Loucy (cell line): ENCODE data around the gene PCSK2.

Experiments used
- EZH2phosphoT487 ChIP-seq: fragments of 200-600 bp; IDR thresholded peaks from 2 replicates; pipeline ENCODE4 v1.6.1; 2018; ENCODE audit warnings: antibody characterized with exemption, mild to moderate bottlenecking, moderate library complexity, borderline replicate concordance
- TF ChIP-seq, protein P1 (sequence below): fragments of 200-600 bp; sonication (generic); conservative IDR thresholded peaks from 2 replicates; pipeline ENCODE4 v1.5.1; 2014; ENCODE audit warnings: mild to moderate bottlenecking, antibody characterized with exemption, low read length

DNA sequence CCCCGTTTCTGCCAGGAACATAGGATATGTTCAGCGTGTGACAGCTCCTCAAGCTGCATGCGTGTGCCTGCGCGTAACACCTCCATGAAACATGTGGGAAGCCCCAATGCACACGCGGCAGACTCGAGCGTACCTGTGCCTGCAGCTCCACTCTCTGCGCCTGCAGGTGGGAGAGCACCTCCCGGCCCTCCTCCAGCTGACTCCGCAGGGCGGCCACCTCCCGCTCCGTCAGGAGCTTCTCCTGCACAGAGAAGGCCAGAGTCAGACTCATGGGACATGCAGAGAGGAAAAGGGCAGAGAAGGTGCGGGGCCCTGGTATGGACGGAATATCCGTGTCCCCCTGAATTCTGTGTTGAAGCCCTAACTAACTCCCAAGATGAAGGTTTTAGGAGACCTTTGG is 281.9 kb downstream of the PCSK2 start:
- TF ChIP-seq, protein P1, sequence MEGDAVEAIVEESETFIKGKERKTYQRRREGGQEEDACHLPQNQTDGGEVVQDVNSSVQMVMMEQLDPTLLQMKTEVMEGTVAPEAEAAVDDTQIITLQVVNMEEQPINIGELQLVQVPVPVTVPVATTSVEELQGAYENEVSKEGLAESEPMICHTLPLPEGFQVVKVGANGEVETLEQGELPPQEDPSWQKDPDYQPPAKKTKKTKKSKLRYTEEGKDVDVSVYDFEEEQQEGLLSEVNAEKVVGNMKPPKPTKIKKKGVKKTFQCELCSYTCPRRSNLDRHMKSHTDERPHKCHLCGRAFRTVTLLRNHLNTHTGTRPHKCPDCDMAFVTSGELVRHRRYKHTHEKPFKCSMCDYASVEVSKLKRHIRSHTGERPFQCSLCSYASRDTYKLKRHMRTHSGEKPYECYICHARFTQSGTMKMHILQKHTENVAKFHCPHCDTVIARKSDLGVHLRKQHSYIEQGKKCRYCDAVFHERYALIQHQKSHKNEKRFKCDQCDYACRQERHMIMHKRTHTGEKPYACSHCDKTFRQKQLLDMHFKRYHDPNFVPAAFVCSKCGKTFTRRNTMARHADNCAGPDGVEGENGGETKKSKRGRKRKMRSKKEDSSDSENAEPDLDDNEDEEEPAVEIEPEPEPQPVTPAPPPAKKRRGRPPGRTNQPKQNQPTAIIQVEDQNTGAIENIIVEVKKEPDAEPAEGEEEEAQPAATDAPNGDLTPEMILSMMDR, result no peak
- no peak for TF ChIP-seq EZH2phosphoT487
